Heart left ventricle (tissue), 13 donors: Measurements from ENCODE around the gene HDHD3.

ENCODE experiments used
- POLR2A ChIP-seq, 2 donors: fragments of 450-650 bp; IDR thresholded peaks; one replicate each; pipeline ENCODE4 v1.6.1; 2017; ENCODE audit warnings: antibody characterized with exemption in 2 of 2, mild to moderate bottlenecking in 2 of 2, moderate library complexity in 2 of 2
- TF ChIP-seq, protein P1 (sequence below), 12 donors: fragments of 200-600 bp; sonication (generic) in 4 of 12; IDR thresholded peaks; one replicate each; pipeline versions ENCODE4 v1.5.0 to v1.8.0; 2018 to 2022; ENCODE audit warnings: antibody characterized with exemption in 12 of 12, mild to moderate bottlenecking in 5 of 12
- donor health status: ischemic (EF 13 %, LVEDD 7.1; RV severe dilation, severe dysfunction).
- donor health status: DM: no; HTN: yes; CAD: no.
- donor health status: DM: no; HTN: no; CAD: no.
- donor health status: ischemic (EF 25% LVEDD 6.9; RV normal size, moderate dysfunction).
- donor health status: ischemic (EF 25% LVEDD 5.7; RV mildly dilated, moderate dysfunction).
- donor health status: ischemic (EF 35%, LVEDD 5.7; RV mildly dilated, moderate dysfunction).
- donor health status: nonischemic (EF 11% LVEDD 7.7; RV severe dilation, severe dysfunction).
- donor health status: DM: yes; HTN: yes; CAD: no.
- donor health status: PGD.
- donor health status: ischemic (EF 29% LVEDD 5.4; RV normal size, mild dysfunction).
- donor health status: nonischemic (EF 23%, LVEDD 6.1; RV moderate dilation, normal function).

DNA sequence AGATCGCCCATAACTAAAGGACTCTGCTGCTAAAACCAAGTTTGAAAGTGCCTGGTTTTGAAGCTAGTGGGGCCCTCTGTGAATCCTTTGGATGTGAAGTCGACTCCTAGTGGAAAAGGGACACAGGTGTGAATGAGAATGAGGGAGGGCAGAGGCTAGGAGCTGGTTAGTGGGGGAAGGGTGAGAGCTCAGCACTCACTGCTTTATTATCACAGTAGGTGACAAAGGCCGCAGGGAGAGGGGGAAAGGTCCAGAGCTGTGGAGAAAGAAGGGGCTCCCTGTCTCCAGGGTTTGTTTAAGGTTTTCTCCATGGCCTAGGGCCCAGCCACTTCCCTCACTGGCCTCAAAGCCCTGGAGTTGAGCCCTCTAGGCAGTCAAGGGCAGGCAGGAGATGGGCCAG lies 3.5 kb downstream of the HDHD3 start:
- TF ChIP-seq, protein P1, sequence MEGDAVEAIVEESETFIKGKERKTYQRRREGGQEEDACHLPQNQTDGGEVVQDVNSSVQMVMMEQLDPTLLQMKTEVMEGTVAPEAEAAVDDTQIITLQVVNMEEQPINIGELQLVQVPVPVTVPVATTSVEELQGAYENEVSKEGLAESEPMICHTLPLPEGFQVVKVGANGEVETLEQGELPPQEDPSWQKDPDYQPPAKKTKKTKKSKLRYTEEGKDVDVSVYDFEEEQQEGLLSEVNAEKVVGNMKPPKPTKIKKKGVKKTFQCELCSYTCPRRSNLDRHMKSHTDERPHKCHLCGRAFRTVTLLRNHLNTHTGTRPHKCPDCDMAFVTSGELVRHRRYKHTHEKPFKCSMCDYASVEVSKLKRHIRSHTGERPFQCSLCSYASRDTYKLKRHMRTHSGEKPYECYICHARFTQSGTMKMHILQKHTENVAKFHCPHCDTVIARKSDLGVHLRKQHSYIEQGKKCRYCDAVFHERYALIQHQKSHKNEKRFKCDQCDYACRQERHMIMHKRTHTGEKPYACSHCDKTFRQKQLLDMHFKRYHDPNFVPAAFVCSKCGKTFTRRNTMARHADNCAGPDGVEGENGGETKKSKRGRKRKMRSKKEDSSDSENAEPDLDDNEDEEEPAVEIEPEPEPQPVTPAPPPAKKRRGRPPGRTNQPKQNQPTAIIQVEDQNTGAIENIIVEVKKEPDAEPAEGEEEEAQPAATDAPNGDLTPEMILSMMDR (IDR thresholded peaks at IDR 0.05): no peak
- TF ChIP-seq POLR2A (IDR thresholded peaks at IDR 0.05): no peak
